ENCODE results near the gene MECR.

Gene MECR

DNA sequence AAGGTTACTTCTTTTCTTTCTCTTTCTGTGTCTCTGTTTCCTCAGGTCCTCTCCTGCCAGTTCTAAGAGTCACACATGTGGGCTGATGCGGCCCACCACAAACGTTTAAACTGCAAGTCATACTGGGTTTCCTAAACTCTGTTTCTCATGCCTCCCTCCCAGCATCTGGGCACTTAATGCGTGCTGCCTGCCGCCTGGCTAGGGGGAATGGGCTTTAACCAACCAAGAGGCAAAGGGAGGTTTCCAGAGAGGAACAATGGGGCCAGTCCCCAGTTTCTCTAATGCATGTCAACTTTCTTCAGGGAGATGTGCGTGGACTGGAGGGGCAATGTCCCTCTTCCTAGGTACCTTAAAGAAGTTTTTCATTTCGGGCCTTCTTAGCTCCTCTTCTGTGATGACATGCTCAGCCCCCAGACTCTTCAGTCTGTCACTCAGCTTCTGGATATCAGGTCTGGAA lies 29.1 kb downstream of the MECR start:
- no peak for DNase-seq

- DNase-seq = no peak
Measured at GRCh38 chr1:29200906-29201594, 29.7 kb downstream of the MECR start.

DNA sequence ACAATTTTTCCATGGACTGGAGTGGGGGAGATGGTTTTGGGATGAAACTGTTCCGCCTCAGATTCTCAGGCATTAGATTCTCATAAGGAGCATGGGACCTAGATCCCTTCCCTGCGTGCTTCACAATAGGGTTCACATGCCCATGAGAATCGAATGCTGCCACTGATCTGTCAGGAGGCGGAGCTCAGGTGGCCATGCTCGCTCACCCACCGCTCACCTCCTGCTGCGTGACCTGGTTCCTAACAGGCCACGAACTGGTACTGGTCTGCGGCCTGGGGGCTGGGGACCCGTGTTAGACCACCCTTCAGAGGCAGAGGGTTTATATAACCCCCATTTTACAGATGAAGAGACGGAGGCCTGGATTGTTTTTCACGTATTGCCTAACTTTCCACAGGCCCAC lies 32.7 kb downstream of the MECR start:
- DNase-seq = no peak

DNA sequence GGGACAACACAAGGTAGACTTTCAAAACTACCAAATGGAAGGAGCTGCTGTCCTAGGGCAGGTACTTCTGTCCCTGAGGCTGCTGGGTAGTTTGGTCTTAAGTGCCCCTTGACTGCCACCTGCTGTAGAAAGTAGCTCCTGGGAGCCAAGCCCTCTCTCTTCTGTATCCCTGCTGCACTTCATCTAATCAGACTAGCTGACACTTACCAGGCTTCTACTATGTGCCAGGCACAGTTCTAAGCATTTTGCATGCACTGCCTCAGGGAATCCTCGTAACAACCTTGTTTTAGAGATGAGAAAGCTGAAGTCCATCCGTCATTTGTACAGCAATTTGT lies 33.2 kb downstream of the MECR start:
- DNase-seq = peak; percentile 46

DNA sequence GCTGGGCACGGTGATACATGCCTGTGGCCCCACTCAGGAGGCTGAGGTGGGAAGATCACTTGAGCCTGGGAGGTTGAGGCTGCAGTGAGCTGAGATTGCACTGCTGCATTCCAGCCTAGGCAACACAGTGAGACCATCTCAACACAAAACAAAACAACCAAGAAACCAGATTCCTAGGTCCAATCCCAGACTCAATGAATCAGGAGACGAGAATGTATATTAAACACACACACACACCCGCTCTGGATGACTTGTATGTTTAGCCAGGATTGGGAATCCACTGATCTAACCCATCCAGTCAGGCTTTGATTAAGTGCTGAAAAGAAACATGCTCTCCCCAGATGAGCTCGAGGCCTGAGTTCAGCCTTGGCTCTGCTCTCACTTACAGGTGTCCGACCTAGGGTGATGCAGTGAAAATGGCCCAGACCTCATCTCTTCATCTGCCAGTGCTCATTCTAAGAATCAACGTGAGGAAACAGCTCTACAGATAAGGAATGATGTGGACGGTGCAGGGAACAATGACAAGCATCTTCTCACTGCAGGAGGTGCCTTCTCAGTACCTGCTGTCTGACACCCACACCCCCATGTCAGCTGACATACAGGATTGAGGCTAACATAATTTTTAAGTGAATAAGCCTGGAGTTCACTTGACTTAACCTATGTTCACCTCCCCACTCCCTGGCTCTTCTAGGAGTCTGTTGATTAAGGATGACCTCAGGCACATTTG lies 33.7 kb downstream of the MECR start:
- DNase-seq = no peak

GRCh38 chr1:29195881-29196291 lies 34.8 kb downstream of the MECR start:
- DNase-seq = no peak

DNA sequence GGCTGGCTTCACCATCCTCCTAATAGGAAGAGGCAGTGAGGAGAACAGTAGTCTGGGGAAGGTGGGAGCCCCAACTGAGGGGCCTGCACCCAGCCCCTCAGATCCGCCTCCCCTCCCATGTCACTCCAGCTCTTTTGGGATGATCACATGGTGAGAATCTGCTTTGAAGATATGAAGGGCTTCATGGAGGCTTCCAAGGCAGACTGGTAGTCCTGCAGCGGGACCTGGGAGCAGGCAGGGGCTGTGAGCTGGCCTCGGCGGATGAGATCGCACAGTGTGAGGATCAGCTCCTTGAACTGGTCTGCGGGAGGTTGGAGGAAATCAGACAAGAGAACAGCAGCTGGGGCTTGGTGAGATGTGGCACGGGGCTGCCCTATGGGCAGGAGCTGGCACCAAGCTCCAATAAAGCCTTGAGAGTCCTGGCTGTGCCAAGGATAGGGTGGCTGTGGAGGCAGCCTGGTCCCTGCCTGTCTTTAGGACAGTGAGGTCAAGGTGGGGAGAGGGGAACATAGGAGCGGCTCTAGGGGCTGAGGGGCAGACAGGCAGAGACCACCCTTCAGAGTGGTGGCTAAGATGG lies 36.8 kb downstream of the MECR start:
- no peak for DNase-seq

- no peak for DNase-seq
Measured at GRCh38 chr1:29190718-29191117, 40.0 kb downstream of the MECR start.

GRCh38 chr1:29186707-29187106 lies 44.0 kb downstream of the MECR start:
- DNase-seq = no peak

GRCh38 chr1:29186252-29186651 lies 44.5 kb downstream of the MECR start:
- no peak for DNase-seq

GRCh38 chr1:29183287-29183686 lies 47.4 kb downstream of the MECR start:
- DNase-seq = no peak

DNA sequence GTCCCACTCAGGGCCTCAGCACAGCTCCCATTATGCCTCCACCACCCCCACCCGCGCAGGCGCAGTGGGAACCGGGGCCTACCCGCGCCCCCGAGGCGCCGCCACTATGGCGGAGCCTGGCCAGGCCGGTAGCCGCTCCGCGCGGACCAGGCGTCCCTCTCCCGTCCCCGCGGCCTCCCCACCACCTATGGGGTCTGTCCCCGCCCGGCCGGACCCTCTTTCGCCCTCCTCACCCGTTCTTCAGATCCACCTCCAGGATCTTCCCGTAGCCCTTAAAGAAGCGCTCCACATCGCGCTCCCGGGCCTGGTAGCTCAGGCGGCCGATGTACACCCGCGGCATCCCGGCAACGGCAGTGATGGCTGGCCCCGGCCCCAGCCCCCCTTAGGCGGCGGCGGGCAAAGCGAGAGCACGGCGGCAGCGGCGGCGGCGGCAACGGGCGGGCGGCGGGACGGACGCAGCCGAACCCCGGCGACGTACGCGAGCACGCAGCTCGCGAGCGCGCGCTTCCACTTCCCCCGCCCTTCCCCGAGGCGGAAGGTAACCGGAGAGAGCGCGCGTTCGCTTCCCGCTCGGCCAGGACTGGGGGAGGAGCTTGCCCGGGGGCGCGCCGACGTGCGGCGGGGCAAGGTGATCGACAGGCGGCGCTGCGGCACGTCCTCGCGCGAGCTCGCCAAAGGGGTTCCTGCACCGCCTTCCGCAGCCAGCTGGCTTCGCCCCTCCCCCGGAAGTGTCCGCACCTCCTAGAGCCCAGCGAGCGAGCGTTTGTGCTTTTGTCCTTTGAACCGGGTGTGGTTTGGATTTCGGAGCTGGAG lies 49.1 kb downstream of the MECR start, which contains the start of gene SRSF4:
Gene SRSF4, minus strand, starts transcription at position 488 of the 813 bp plus-strand sequence. Its CDS starts 148 bp downstream, at position 340.
- peak; percentile 99 for DNase-seq

GRCh38 chr1:29180497-29181412 lies 50.0 kb downstream of the MECR start:
- no peak for DNase-seq

GRCh38 chr1:29179641-29180184 lies 51.0 kb downstream of the MECR start:
- peak; percentile 30 for DNase-seq

GRCh38 chr1:29177022-29177705 lies 53.6 kb downstream of the MECR start:
- DNase-seq = no peak

DNA sequence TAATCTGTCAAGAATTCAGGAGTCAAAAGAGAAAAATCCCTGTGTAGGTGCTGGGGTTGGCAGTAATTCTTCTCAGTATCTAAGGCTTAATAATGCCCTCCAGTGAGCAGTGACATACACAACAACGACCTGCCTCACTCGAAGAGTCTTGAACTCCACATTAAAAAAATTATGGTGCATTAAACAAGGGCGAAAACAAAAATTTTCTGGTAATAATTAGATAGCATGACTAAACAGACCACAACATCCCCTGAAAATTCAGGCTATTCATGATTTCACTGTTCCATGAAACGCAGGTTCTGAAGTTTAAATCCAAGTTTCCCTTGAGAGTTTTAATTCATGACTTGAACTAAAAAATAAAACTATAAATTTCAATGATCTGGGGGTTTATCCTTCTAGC lies 54.2 kb downstream of the MECR start:
- DNase-seq = no peak

DNA sequence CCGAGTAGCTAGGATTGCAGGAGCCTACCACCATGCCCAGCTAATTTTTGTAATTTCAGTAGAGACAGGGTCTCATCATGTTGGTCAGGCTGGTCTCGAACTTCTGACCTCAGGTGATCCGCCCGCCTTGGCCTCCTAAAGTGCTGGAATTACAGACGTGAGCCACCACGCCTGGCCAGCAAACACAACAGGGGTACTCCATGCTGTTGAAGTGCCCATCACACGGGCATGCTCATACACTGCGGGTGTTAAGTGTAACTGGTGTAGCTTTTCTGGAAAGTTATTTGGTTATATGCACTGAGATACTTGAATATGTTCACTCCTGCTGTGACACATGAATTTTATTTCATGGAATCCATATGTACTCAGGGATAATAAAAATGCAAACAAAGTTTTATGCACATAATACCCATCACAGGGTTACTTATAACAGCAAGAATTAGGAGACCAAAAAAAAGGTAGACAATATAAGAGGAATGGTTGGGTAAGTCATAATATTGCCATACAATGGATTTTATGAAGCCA lies 58.3 kb downstream of the MECR start:
- DNase-seq = no peak

GRCh38 chr1:29171521-29171920 lies 59.2 kb downstream of the MECR start:
- no peak for DNase-seq

GRCh38 chr1:29171089-29171488 lies 59.6 kb downstream of the MECR start:
- DNase-seq = no peak

GRCh38 chr1:29169976-29170375 lies 60.8 kb downstream of the MECR start:
- no peak for DNase-seq

DNA sequence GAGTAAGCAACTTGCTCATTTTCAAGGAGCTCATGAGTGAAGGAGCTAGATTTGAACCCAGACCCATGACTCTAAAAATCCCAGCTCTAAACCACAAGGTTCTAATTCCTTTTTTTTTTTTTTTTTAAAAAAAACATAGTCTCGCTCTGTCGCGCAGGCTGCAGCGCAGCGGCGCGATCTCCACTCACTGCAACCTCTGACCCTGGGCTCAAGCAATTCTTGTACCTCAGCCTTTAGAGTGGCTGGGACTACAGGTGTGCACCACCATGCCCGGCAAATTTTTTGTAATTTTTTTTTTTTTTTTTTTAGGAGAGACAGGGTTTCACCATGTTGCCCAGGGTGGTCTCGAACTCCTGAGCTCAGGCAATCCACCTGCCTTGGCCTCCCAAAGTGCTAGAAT lies 62.8 kb downstream of the MECR start:
- no peak for DNase-seq
